H1 (cell line): ENCODE data around the gene RASSF3. TPM values are rescaled to one million over a fixed set of nuclear protein-coding genes. Genes with fewer than 3 reads are reported as not detected.

Source experiments
- CTCF ChIA-PET: fragments of 300-600 bp; sonication (Branson Sonifier 250); formaldehyde crosslinking; loops from one replicate; lab custom pipeline; 2021; ENCODE audit not compliant: partially characterized antibody; lab: Charles Lee
- POLR2A ChIA-PET: fragments of 300-600 bp; sonication (Branson Sonifier 250); formaldehyde crosslinking; loops from one replicate; lab custom pipeline; 2021; ENCODE audit warnings: inconsistent platforms; ENCODE audit not compliant: partially characterized antibody; lab: Charles Lee
- DNase-seq, 2 experiments: peaks; one replicate each; pipeline versions ENCODE4 v3.0.0 to v3.0.0-alpha.2; 2010 to 2022; ENCODE audit warnings: low spot score in 2 of 2, low read depth in 1 of 2, mixed read lengths in 1 of 2
- FAIRE-seq: peaks from 2 replicates; lab custom pipeline; 2011; peaks lifted over from hg19 to GRCh38; lab: Jason Lieb, UNC
- H2AFZ ChIP-seq: 2 replicates; pipeline ENCODE4 v1.8.1; 2012; ENCODE audit warnings: low read length, inconsistent platforms
- H2AK5ac ChIP-seq: 2 replicates; pipeline ENCODE4 v1.6.1; 2013; ENCODE audit warnings: low read depth, low read length
- H2BK120ac ChIP-seq: replicated peaks from 2 replicates; pipeline ENCODE3; 2013; ENCODE audit warnings: low read depth, low read length, inconsistent platforms
- H2BK12ac ChIP-seq: 2 replicates; pipeline ENCODE4 v1.6.1; 2013; ENCODE audit warnings: low read depth, low read length
- H2BK15ac ChIP-seq: 2 replicates; pipeline ENCODE4 v1.6.1; 2013; ENCODE audit warnings: low read length
- H2BK20ac ChIP-seq: 2 replicates; pipeline ENCODE4 v1.6.1; 2013; ENCODE audit warnings: low read length
- H2BK5ac ChIP-seq: 2 replicates; pipeline ENCODE4 v1.6.1; 2013; ENCODE audit warnings: low read depth, low read length
- H3K14ac ChIP-seq: 2 replicates; pipeline ENCODE4 v1.6.1; 2013; ENCODE audit warnings: inconsistent platforms; ENCODE audit not compliant: insufficient read length
- H3K18ac ChIP-seq: 2 replicates; pipeline ENCODE4 v1.6.1; 2013; ENCODE audit warnings: low read length; ENCODE audit errors: extremely low read depth
- H3K23ac ChIP-seq: 2 replicates; pipeline ENCODE4 v1.6.1; 2013; ENCODE audit warnings: inconsistent platforms; ENCODE audit not compliant: insufficient read length
- H3K23me2 ChIP-seq: 2 replicates; pipeline ENCODE4 v1.6.1; 2013; ENCODE audit warnings: low read depth, low read length
- H3K27ac ChIP-seq: 2 replicates; pipeline ENCODE4 v1.6.1; 2011; ENCODE audit warnings: low read depth, low read length, inconsistent platforms
- H3K27me3 ChIP-seq, 4 experiments: replicated peaks in 1 of 4; 1 replicate in 1 of 4; 2 replicates in 3 of 4; pipeline versions ENCODE4 v1.6.1 to v1.8.1; 2011 to 2013; ENCODE audit warnings: low read length in 3 of 4, mild to moderate bottlenecking in 3 of 4, inconsistent platforms in 2 of 4, mixed read lengths in 2 of 4, moderate library complexity in 1 of 4; ENCODE audit not compliant: control insufficient read depth in 3 of 4, insufficient read depth in 3 of 4; ENCODE audit errors: extremely low read depth in 1 of 4
- H3K36me3 ChIP-seq, 4 experiments: 2 replicates each; pipeline versions ENCODE4 v1.6.1 to v1.8.1; 2011 to 2013; ENCODE audit warnings: mild to moderate bottlenecking in 4 of 4, low read length in 3 of 4, moderate library complexity in 2 of 4, control low read depth in 1 of 4, inconsistent platforms in 1 of 4; ENCODE audit not compliant: insufficient read depth in 4 of 4, control insufficient read depth in 2 of 4
- H3K4ac ChIP-seq: replicated peaks from 2 replicates; pipeline ENCODE3; 2013; ENCODE audit warnings: low read length, low read depth, mixed read lengths, inconsistent platforms; ENCODE audit not compliant: insufficient read length
- H3K4me1 ChIP-seq, 4 experiments: replicated peaks in 1 of 4; 1 replicate in 1 of 4; 2 replicates in 3 of 4; pipeline versions ENCODE4 v1.6.1 to v1.8.1; 2011 to 2013; ENCODE audit warnings: low read length in 3 of 4, inconsistent platforms in 2 of 4, mixed read lengths in 1 of 4; ENCODE audit not compliant: insufficient read depth in 4 of 4, control insufficient read depth in 3 of 4
- H3K4me2 ChIP-seq, 2 experiments: 2 replicates each; pipeline versions ENCODE4 v1.6.1 to v1.8.1; 2011 to 2013; ENCODE audit warnings: low read depth in 2 of 2, low read length in 2 of 2, control low read depth in 1 of 2, inconsistent platforms in 1 of 2, mild to moderate bottlenecking in 1 of 2; ENCODE audit not compliant: insufficient read depth in 1 of 2
- H3K4me3 ChIP-seq, 4 experiments: fragments of 200-600, 300-600 bp in 1 of 4; sonication (generic), shearing (Covaris generic), sonication (Bioruptor Twin) in 1 of 4; 2 replicates each; pipeline versions ENCODE4 v1.5.1 to v1.8.1; 2011 to 2016; ENCODE audit warnings: low read length in 4 of 4, low read depth in 3 of 4, control low read depth in 2 of 4, inconsistent platforms in 2 of 4, mild to moderate bottlenecking in 2 of 4, mixed read lengths in 1 of 4, moderate library complexity in 1 of 4; ENCODE audit not compliant: insufficient read depth in 2 of 4; ENCODE audit errors: extremely low read depth in 1 of 4
- H3K56ac ChIP-seq: replicated peaks from 2 replicates; pipeline ENCODE3; 2013; ENCODE audit warnings: low read depth, mild to moderate bottlenecking, mixed read lengths, low read length, inconsistent platforms; ENCODE audit not compliant: insufficient read length
- H3K79me1 ChIP-seq: 2 replicates; pipeline ENCODE4 v1.6.1; 2013; ENCODE audit warnings: low read depth, low read length, control low read depth
- H3K79me2 ChIP-seq, 2 experiments: 2 replicates each; pipeline versions ENCODE4 v1.6.1 to v1.8.1; 2012 to 2013; ENCODE audit warnings: low read length in 2 of 2, mild to moderate bottlenecking in 2 of 2, inconsistent platforms in 1 of 2; ENCODE audit not compliant: insufficient read depth in 2 of 2, control insufficient read depth in 1 of 2
- H3K9ac ChIP-seq, 4 experiments: replicated peaks in 1 of 4; 1 replicate in 1 of 4; 2 replicates in 3 of 4; pipeline versions ENCODE4 v1.6.1 to v1.8.1; 2011 to 2013; ENCODE audit warnings: low read depth in 3 of 4, low read length in 3 of 4, control low read depth in 2 of 4, mild to moderate bottlenecking in 2 of 4, moderate library complexity in 2 of 4, inconsistent platforms in 1 of 4; ENCODE audit errors: extremely low read depth in 1 of 4
- H3K9me3 ChIP-seq, 2 experiments: 2 replicates each; pipeline versions ENCODE4 v1.6.1 to v1.8.1; 2012 to 2013; ENCODE audit warnings: mild to moderate bottlenecking in 2 of 2, moderate library complexity in 2 of 2, control low read depth in 1 of 2, inconsistent platforms in 1 of 2, low read depth in 1 of 2, low read length in 1 of 2, mixed read lengths in 1 of 2; ENCODE audit not compliant: insufficient read depth in 2 of 2
- H4K20me1 ChIP-seq, 2 experiments: replicated peaks in 1 of 2; 2 replicates each; pipeline versions ENCODE3 to v1.8.1; 2011 to 2013; ENCODE audit warnings: inconsistent platforms in 2 of 2, low read length in 2 of 2, mild to moderate bottlenecking in 1 of 2; ENCODE audit not compliant: insufficient read depth in 2 of 2, control insufficient read depth in 1 of 2
- H4K5ac ChIP-seq: 2 replicates; pipeline ENCODE4 v1.6.1; 2013; ENCODE audit warnings: low read length, low read depth, mixed read lengths, inconsistent platforms; ENCODE audit not compliant: insufficient read length
- H4K8ac ChIP-seq: 2 replicates; pipeline ENCODE4 v1.8.0; 2013; ENCODE audit warnings: mild to moderate bottlenecking, moderate library complexity, low read length, inconsistent platforms; ENCODE audit not compliant: insufficient read depth; ENCODE audit errors: extremely low read depth
- H4K91ac ChIP-seq: replicated peaks from 2 replicates; pipeline ENCODE3; 2013; ENCODE audit warnings: low read length, mixed read lengths, inconsistent platforms; ENCODE audit not compliant: insufficient read length
- BCL11A ChIP-seq, 2 experiments: IDR thresholded peaks; one replicate each; pipeline ENCODE4 v1.6.1; 2011; ENCODE audit warnings: low read depth in 2 of 2, low read length in 2 of 2, mild to moderate bottlenecking in 2 of 2
- CEBPB ChIP-seq: IDR thresholded peaks from 2 replicates; pipeline ENCODE4 v1.6.1; 2012; ENCODE audit warnings: low read depth, low read length
- CHD1 ChIP-seq: IDR thresholded peaks from 2 replicates; pipeline ENCODE4 v1.6.1; 2012; ENCODE audit warnings: low read depth, low read length, improper control_type of control experiment
- E2F6 ChIP-seq: IDR thresholded peaks from 2 replicates; pipeline ENCODE4 v1.6.1; 2012; ENCODE audit warnings: inconsistent platforms
- EGR1 ChIP-seq: IDR thresholded peaks from 2 replicates; pipeline ENCODE4 v1.6.1; 2011; ENCODE audit warnings: low read depth, low read length, borderline replicate concordance
- EZH2 ChIP-seq: fragments of 200-600 bp; sonication (generic); IDR thresholded peaks from 2 replicates; pipeline ENCODE4 v1.7.1; 2012; ENCODE audit warnings: low read depth, mild to moderate bottlenecking, moderate library complexity, low read length, inconsistent platforms; ENCODE audit not compliant: severe bottlenecking
- JUND ChIP-seq: IDR thresholded peaks from 2 replicates; pipeline ENCODE4 v1.6.1; 2011; ENCODE audit warnings: mild to moderate bottlenecking, improper control_type of control experiment, low read length
- KDM1A ChIP-seq: fragments of 200-600, 300-600 bp; sonication (generic); IDR thresholded peaks from 2 replicates; pipeline ENCODE4 v1.7.1; 2016; ENCODE audit warnings: mild to moderate bottlenecking, low read length, borderline replicate concordance
- KDM5A ChIP-seq: fragments of 200-600 bp; IDR thresholded peaks from 2 replicates; pipeline ENCODE4 v1.7.1; 2012; ENCODE audit warnings: mild to moderate bottlenecking, low read length, inconsistent platforms, mixed read lengths
- NRF1 ChIP-seq: IDR thresholded peaks from 2 replicates; pipeline ENCODE4 v1.6.1; 2011; ENCODE audit warnings: mild to moderate bottlenecking, low read depth, low read length, improper control_type of control experiment
- RFX5 ChIP-seq: IDR thresholded peaks from 2 replicates; pipeline ENCODE4 v1.6.1; 2011; ENCODE audit warnings: low read depth, low read length, improper control_type of control experiment, borderline replicate concordance
- RXRA ChIP-seq: IDR thresholded peaks from 2 replicates; pipeline ENCODE4 v1.6.1; 2011; ENCODE audit warnings: low read depth, mild to moderate bottlenecking, low read length, moderate library complexity; ENCODE audit not compliant: insufficient read depth
- TAF1 ChIP-seq: IDR thresholded peaks from 2 replicates; pipeline ENCODE4 v1.6.1; 2011; ENCODE audit warnings: mild to moderate bottlenecking, low read depth, low read length
- TCF12 ChIP-seq: IDR thresholded peaks from 2 replicates; pipeline ENCODE4 v1.6.1; 2011; ENCODE audit warnings: low read depth, mild to moderate bottlenecking, low read length
- ZNF274 ChIP-seq: IDR thresholded peaks from 2 replicates; pipeline ENCODE4 v1.7.0; 2012; ENCODE audit warnings: low read length, borderline replicate concordance; ENCODE audit errors: extremely low read depth
- WGBS, 2 experiments: shearing (Covaris generic) in 1 of 2; methylation state at CpG; one replicate each; pipeline versions ENCODE4 v1.1.6 to v1.1.7; 2013 to 2015; ENCODE audit warnings: low lambda C conversion rate in 2 of 2, mixed read lengths in 2 of 2, inconsistent platforms in 1 of 2, low coverage in 1 of 2, missing lambda C conversion rate in 1 of 2; ENCODE audit not compliant: insufficient replicate concordance in 2 of 2, insufficient coverage in 1 of 2, insufficient read length in 1 of 2; ENCODE audit errors: extremely low coverage in 1 of 2, missing lambda C conversion rate in 1 of 2; 5-methylcytosine and 5-hydroxymethylcytosine counted together
- polyA plus RNA-seq, 7 experiments: library from polyadenylated mRNA; depleted of rRNA in 3 of 7; stranded (reverse) in 5 of 7; unstranded in 2 of 7; fragments of >200 nt in 5 of 7; fragments of 200-250 nt in 2 of 7; gene quantifications; 1 replicate in 5 of 7; 2 replicates in 1 of 7; 4 replicates in 1 of 7; pipeline versions ENCODE4 v1.2.1 to v1.2.3, GENCODE V29; 2011 to 2013; ENCODE audit warnings: missing spikeins in 2 of 7, mixed read lengths in 2 of 7
- total RNA-seq: library from RNA; stranded (reverse); fragmentation: NEBNext Ultra II Directional; extraction: Animal tissue kit (Norgen Biotek cat#: 25700); gene quantifications from 2 replicates; pipeline ENCODE4 v1.2.1, GENCODE V29; 2021

Gene RASSF3
- total and polyA plus RNA-seq, 2 of the 8 experiments (the other 6 are each of a cell fraction or from before 2014, with no cell fraction given), result 19.1 to 64.3 TPM

GRCh38 chr12:64631197-64631596, 20.9 kb downstream of the RASSF3 start:
- no peak overlapping the region for H3K14ac ChIP-seq
- no peak overlapping the region for H2BK120ac ChIP-seq
- H3K4me2 ChIP-seq, result no peak overlapping the region
- no peak overlapping the region for H2BK5ac ChIP-seq
- no peak for DNase-seq
- no peaks in the 10 kb centered on the region for H3K27me3 ChIP-seq
- H2AK5ac ChIP-seq, result no peak overlapping the region
- peaks cover 20 to 93% of the 10 kb centered on the region in 2 experiments for H3K79me2 ChIP-seq
- H3K23ac ChIP-seq, result no peak overlapping the region
- H3K4ac ChIP-seq, result no peak overlapping the region
- H4K91ac ChIP-seq, result no peak overlapping the region
- H3K9me3 ChIP-seq, result 0 out of 4 replicates have a peak, but pooled peaks cover 0 to 5% of the 10 kb centered on the region in 2 experiments
- peaks cover 4% of the 10 kb centered on the region for H3K23me2 ChIP-seq
- H4K8ac ChIP-seq, result no peak overlapping the region
- peaks cover 0 to 6% of the 10 kb centered on the region in 2 experiments for H4K20me1 ChIP-seq
- WGBS, 2 experiments, result 88% methylated on average over 5 of the region's 5 CpGs; no CpG with 5 or more reads in 1 of the 2 experiments
- H2AFZ ChIP-seq, result no peak overlapping the region
- no peak overlapping the region for H3K27ac ChIP-seq
- H3K79me1 ChIP-seq, result peaks cover 16% of the 10 kb centered on the region
- H2BK20ac ChIP-seq, result no peak overlapping the region
- H3K4me3 ChIP-seq, result no peak overlapping the region
- H2BK15ac ChIP-seq, result no peak overlapping the region
- H3K4me1 ChIP-seq, result peaks cover 0 to 5% (median 2%) of the 10 kb centered on the region in 4 experiments; a peak in 2 of 7 replicates
- no peak overlapping the region for H2BK12ac ChIP-seq
- peaks cover 0 to 7% (median 0%) of the 10 kb centered on the region in 4 experiments; a peak in 2 of 8 replicates for H3K36me3 ChIP-seq
- ChIA-PET POLR2A (no interaction called here), CTCF (interaction anchor here (2.1 kb wide), 1 partner anchor 24 kb away, joined by 8 read pairs; no protein-coding TSS in a partner anchor)
- no peak overlapping the region for H4K5ac ChIP-seq
- H3K9ac ChIP-seq, result no peak overlapping the region
- no peak overlapping the region for H3K18ac ChIP-seq
- FAIRE-seq, result no peak
- H3K56ac ChIP-seq, result no peak overlapping the region
- TF ChIP-seq CHD1 (no peak), KDM5A (no peak), NRF1 (no peak), ZNF274 (no peak), E2F6 (no peak), EZH2 (no peak), CEBPB (no peak), RXRA (no peak), RFX5 (no peak), EGR1 (no peak), TAF1 (no peak), BCL11A (IDR thresholded peaks at IDR 0.05; ENCODE audit: low read depth in 2 of 2, low read length in 2 of 2) (no peak), KDM1A (no peak), TCF12 (no peak), JUND (no peak)
